HEK293 (cell line): Measurements from ENCODE around the gene ZSCAN25.

Experiments
- GLI2 ChIP-seq: fragments of 450-650 bp; formaldehyde crosslinking; IDR thresholded peaks from 2 replicates; pipeline ENCODE4; 2017; ENCODE audit warnings: missing biosample characterization, missing genetic modification characterization, low read depth, borderline replicate concordance
- KLF7 ChIP-seq: fragments of 450-650 bp; formaldehyde crosslinking; IDR thresholded peaks from 2 replicates; pipeline ENCODE4 v1.5.1; 2016; ENCODE audit warnings: missing biosample characterization, missing genetic modification characterization, borderline replicate concordance
- RBAK ChIP-seq: fragments of 450-650 bp; formaldehyde crosslinking; IDR thresholded peaks from 2 replicates; pipeline ENCODE4 v1.5.1; 2016; ENCODE audit warnings: missing biosample characterization, missing genetic modification characterization
- SETDB1 ChIP-seq: IDR thresholded peaks from one replicate; pipeline ENCODE4 v1.6.1; 2017; ENCODE audit warnings: mild to moderate bottlenecking, low read length, moderate library complexity, mixed read lengths; ENCODE audit not compliant: insufficient read length
- SP2 ChIP-seq: fragments of 450-650 bp; formaldehyde crosslinking; IDR thresholded peaks from 2 replicates; pipeline ENCODE4 v1.5.1; 2016; ENCODE audit warnings: missing biosample characterization, missing genetic modification characterization
- TCF7L2 ChIP-seq: IDR thresholded peaks from 2 replicates; pipeline ENCODE4 v1.6.1; 2011; ENCODE audit warnings: low read depth, mild to moderate bottlenecking, inconsistent platforms, low read length, moderate library complexity, borderline replicate concordance
- ZEB2 ChIP-seq: fragments of 450-650 bp; formaldehyde crosslinking; IDR thresholded peaks from 2 replicates; pipeline ENCODE4 v1.5.1; 2016; ENCODE audit warnings: missing biosample characterization, missing genetic modification characterization
- ZFP41 ChIP-seq: fragments of 450-650 bp; formaldehyde crosslinking; IDR thresholded peaks from 2 replicates; pipeline ENCODE4 v1.5.1; 2016; ENCODE audit warnings: missing biosample characterization, missing genetic modification characterization, borderline replicate concordance
- ZNF112 ChIP-seq: fragments of 450-650 bp; formaldehyde crosslinking; IDR thresholded peaks from 2 replicates; pipeline ENCODE4 v1.5.0; 2017; ENCODE audit warnings: missing biosample characterization, missing genetic modification characterization
- ZNF140 ChIP-seq: fragments of 450-650 bp; formaldehyde crosslinking; IDR thresholded peaks from 2 replicates; pipeline ENCODE4 v1.5.1; 2016; ENCODE audit warnings: missing biosample characterization, missing genetic modification characterization
- ZNF155 ChIP-seq: fragments of 450-650 bp; formaldehyde crosslinking; IDR thresholded peaks from 2 replicates; pipeline ENCODE4 v1.5.1; 2016; ENCODE audit warnings: missing biosample characterization, missing genetic modification characterization
- ZNF175 ChIP-seq: fragments of 450-650 bp; formaldehyde crosslinking; IDR thresholded peaks from 2 replicates; pipeline ENCODE4 v1.5.1; 2016; ENCODE audit warnings: missing biosample characterization, missing genetic modification characterization
- ZNF202 ChIP-seq: fragments of 450-650 bp; formaldehyde crosslinking; IDR thresholded peaks from 2 replicates; pipeline ENCODE4 v1.5.1; 2016; ENCODE audit warnings: missing biosample characterization, missing genetic modification characterization, borderline replicate concordance
- ZNF354C ChIP-seq: fragments of 450-650 bp; formaldehyde crosslinking; IDR thresholded peaks from 2 replicates; pipeline ENCODE4 v1.5.1; 2016; ENCODE audit warnings: missing biosample characterization, missing genetic modification characterization, low read depth, borderline replicate concordance
- ZNF433 ChIP-seq: fragments of 450-650 bp; formaldehyde crosslinking; IDR thresholded peaks from 2 replicates; pipeline ENCODE4 v1.5.1; 2016; ENCODE audit warnings: missing biosample characterization, missing genetic modification characterization, low read depth
- ZNF510 ChIP-seq: fragments of 450-650 bp; formaldehyde crosslinking; IDR thresholded peaks from 2 replicates; pipeline ENCODE4 v1.5.1; 2018; ENCODE audit warnings: mild to moderate bottlenecking, missing genetic modification characterization, missing biosample characterization; ENCODE audit not compliant: insufficient replicate concordance
- ZNF529 ChIP-seq: fragments of 450-650 bp; formaldehyde crosslinking; IDR thresholded peaks from 2 replicates; pipeline ENCODE4 v1.5.1; 2017; ENCODE audit warnings: missing genetic modification characterization, missing biosample characterization; ENCODE audit not compliant: insufficient replicate concordance
- ZNF621 ChIP-seq: fragments of 450-650 bp; formaldehyde crosslinking; IDR thresholded peaks from 2 replicates; pipeline ENCODE4 v1.5.1; 2017; ENCODE audit warnings: missing biosample characterization, missing genetic modification characterization
- ZNF623 ChIP-seq: fragments of 450-650 bp; formaldehyde crosslinking; IDR thresholded peaks from 2 replicates; pipeline ENCODE4 v1.5.1; 2016; ENCODE audit warnings: missing biosample characterization, missing genetic modification characterization
- ZNF776 ChIP-seq: fragments of 450-650 bp; formaldehyde crosslinking; IDR thresholded peaks from 2 replicates; pipeline ENCODE4 v1.5.0; 2017; ENCODE audit warnings: missing biosample characterization, missing genetic modification characterization, borderline replicate concordance
- ZNF792 ChIP-seq: fragments of 450-650 bp; formaldehyde crosslinking; IDR thresholded peaks from 2 replicates; pipeline ENCODE4 v1.5.1; 2016; ENCODE audit warnings: missing biosample characterization, missing genetic modification characterization
- ZNF837 ChIP-seq: fragments of 450-650 bp; formaldehyde crosslinking; IDR thresholded peaks from 2 replicates; pipeline ENCODE4 v1.5.1; 2016; ENCODE audit warnings: missing biosample characterization, missing genetic modification characterization
- ZSCAN16 ChIP-seq: fragments of 450-650 bp; formaldehyde crosslinking; IDR thresholded peaks from 2 replicates; pipeline ENCODE4 v1.5.1; 2016; ENCODE audit warnings: missing biosample characterization, missing genetic modification characterization
- ZSCAN30 ChIP-seq: fragments of 450-650 bp; IDR thresholded peaks from 2 replicates; pipeline ENCODE4 v1.5.1; 2018; ENCODE audit warnings: missing biosample characterization, mild to moderate bottlenecking, missing genetic modification characterization, moderate library complexity
- TF ChIP-seq, protein P1 (sequence below): fragments of 450-650 bp; formaldehyde crosslinking; IDR thresholded peaks from 2 replicates; pipeline ENCODE4 v1.5.1; 2017; ENCODE audit warnings: missing biosample characterization, missing genetic modification characterization
- TF ChIP-seq, protein P2 (sequence below): fragments of 450-650 bp; formaldehyde crosslinking; IDR thresholded peaks from 2 replicates; pipeline ENCODE4 v1.5.1; 2016; ENCODE audit warnings: missing biosample characterization, missing genetic modification characterization, low read depth
- TF ChIP-seq, protein P3 (sequence below): fragments of 450-650 bp; formaldehyde crosslinking; optimal IDR thresholded peaks from 2 replicates; pipeline ENCODE3; 2016; ENCODE audit warnings: missing biosample characterization, mild to moderate bottlenecking, missing genetic modification characterization
- TF ChIP-seq, protein P4 (sequence below): fragments of 450-650 bp; IDR thresholded peaks from 2 replicates; pipeline ENCODE4 v1.5.1; 2018; ENCODE audit warnings: missing biosample characterization, mild to moderate bottlenecking, missing genetic modification characterization
- TF ChIP-seq, protein P5 (sequence below): fragments of 450-650 bp; formaldehyde crosslinking; IDR thresholded peaks from 2 replicates; pipeline ENCODE4 v1.5.1; 2016; ENCODE audit warnings: missing biosample characterization, missing genetic modification characterization

The ZSCAN25 gene

DNA sequence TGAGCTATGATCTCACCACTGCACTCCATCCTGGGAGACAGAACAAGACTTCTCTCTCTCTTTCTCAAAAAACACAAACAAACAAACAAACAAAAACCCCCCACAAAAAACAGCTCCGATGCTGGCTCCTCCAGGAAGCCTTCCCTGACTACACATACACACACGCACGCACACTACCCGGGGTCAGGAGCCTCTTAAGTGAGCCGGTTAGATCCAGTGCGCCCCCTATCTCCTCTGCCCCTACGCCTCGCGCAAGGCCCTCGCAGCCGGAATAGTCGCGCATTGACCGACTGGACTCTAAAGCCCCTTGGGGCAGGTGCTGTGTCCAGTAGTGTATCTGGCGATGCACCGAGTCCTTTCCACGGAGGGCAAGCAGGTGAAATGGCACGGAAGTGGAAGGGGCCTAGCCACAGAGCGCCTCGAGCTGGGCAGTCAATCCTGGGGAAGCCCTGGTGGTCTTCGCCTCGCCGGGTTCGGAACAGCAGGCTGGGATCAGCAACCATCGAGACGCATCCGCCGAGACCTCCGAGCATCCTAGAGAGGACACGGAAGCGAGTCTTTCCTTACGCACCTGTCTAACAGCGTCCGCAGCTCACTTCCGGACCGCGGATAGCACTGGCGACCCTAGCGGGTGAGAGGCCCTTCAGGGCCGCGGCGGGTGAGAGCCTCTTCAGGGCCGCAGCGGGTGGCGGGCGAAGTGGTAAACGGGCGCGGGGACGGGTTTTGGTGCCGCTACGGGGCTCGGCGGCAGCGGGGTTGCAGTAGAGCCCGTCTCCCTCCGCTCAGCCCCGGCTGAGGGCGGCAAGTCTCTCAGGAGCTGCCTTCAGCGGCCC lies at the start of gene ZSCAN25 (continued):
- TF ChIP-seq ZNF623 (tag by site-specific recombination) (no peak; the same call in 1 of the 2 replicates), ZSCAN16 (no peak), KLF7 (tag by site-specific recombination) (no peak), ZNF433 (tag by site-specific recombination) (no peak), ZNF112 (tag by site-specific recombination) (no peak), RBAK (tag by site-specific recombination) (peak; percentile 66), ZNF529 (tag by site-specific recombination) (no peak), ZNF354C (tag by site-specific recombination) (no peak), ZNF792 (0 out of 2 replicates have a peak, but pooled peaks have one; percentile 6), SP2 (tag by site-specific recombination) (peak; percentile 80), ZNF175 (no peak), TCF7L2 (no peak), ZNF202 (tag by site-specific recombination) (no peak), ZNF155 (no peak), GLI2 (no peak), ZNF510 (no peak), ZNF621 (no peak), ZNF140 (tag by site-specific recombination) (no peak), ZFP41 (no peak), ZNF837 (tag by site-specific recombination) (no peak), ZSCAN30 (tag by site-specific recombination) (peak; percentile 86), ZNF776 (tag by site-specific recombination) (no peak), SETDB1 (peak; percentile 63), ZEB2 (peak; percentile 97)
- TF ChIP-seq, protein P1, sequence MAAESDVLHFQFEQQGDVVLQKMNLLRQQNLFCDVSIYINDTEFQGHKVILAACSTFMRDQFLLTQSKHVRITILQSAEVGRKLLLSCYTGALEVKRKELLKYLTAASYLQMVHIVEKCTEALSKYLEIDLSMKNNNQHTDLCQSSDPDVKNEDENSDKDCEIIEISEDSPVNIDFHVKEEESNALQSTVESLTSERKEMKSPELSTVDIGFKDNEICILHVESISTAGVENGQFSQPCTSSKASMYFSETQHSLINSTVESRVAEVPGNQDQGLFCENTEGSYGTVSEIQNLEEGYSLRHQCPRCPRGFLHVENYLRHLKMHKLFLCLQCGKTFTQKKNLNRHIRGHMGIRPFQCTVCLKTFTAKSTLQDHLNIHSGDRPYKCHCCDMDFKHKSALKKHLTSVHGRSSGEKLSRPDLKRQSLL, result no peak
- TF ChIP-seq, protein P2, sequence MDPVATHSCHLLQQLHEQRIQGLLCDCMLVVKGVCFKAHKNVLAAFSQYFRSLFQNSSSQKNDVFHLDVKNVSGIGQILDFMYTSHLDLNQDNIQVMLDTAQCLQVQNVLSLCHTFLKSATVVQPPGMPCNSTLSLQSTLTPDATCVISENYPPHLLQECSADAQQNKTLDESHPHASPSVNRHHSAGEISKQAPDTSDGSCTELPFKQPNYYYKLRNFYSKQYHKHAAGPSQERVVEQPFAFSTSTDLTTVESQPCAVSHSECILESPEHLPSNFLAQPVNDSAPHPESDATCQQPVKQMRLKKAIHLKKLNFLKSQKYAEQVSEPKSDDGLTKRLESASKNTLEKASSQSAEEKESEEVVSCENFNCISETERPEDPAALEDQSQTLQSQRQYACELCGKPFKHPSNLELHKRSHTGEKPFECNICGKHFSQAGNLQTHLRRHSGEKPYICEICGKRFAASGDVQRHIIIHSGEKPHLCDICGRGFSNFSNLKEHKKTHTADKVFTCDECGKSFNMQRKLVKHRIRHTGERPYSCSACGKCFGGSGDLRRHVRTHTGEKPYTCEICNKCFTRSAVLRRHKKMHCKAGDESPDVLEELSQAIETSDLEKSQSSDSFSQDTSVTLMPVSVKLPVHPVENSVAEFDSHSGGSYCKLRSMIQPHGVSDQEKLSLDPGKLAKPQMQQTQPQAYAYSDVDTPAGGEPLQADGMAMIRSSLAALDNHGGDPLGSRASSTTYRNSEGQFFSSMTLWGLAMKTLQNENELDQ (tag by site-specific recombination), result no peak
- TF ChIP-seq, protein P3, sequence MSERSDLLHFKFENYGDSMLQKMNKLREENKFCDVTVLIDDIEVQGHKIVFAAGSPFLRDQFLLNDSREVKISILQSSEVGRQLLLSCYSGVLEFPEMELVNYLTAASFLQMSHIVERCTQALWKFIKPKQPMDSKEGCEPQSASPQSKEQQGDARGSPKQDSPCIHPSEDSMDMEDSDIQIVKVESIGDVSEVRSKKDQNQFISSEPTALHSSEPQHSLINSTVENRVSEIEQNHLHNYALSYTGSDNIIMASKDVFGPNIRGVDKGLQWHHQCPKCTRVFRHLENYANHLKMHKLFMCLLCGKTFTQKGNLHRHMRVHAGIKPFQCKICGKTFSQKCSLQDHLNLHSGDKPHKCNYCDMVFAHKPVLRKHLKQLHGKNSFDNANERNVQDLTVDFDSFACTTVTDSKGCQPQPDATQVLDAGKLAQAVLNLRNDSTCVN, result peak; percentile 54
- TF ChIP-seq, protein P4, sequence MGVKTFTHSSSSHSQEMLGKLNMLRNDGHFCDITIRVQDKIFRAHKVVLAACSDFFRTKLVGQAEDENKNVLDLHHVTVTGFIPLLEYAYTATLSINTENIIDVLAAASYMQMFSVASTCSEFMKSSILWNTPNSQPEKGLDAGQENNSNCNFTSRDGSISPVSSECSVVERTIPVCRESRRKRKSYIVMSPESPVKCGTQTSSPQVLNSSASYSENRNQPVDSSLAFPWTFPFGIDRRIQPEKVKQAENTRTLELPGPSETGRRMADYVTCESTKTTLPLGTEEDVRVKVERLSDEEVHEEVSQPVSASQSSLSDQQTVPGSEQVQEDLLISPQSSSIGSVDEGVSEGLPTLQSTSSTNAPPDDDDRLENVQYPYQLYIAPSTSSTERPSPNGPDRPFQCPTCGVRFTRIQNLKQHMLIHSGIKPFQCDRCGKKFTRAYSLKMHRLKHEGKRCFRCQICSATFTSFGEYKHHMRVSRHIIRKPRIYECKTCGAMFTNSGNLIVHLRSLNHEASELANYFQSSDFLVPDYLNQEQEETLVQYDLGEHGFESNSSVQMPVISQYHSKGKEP, result no peak
- TF ChIP-seq, protein P5, sequence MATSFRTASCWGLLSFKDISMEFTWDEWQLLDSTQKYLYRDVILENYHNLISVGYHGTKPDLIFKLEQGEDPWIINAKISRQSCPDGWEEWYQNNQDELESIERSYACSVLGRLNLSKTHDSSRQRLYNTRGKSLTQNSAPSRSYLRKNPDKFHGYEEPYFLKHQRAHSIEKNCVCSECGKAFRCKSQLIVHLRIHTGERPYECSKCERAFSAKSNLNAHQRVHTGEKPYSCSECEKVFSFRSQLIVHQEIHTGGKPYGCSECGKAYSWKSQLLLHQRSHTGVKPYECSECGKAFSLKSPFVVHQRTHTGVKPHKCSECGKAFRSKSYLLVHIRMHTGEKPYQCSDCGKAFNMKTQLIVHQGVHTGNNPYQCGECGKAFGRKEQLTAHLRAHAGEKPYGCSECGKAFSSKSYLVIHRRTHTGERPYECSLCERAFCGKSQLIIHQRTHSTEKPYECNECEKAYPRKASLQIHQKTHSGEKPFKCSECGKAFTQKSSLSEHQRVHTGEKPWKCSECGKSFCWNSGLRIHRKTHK (tag by site-specific recombination), result no peak
